ENCODE data around the gene SGTB. TPM values are rescaled to one million over a fixed set of nuclear protein-coding genes. Genes with fewer than 3 reads are reported as not detected.

The SGTB gene
- total and polyA plus RNA-seq, 2 of the 8 experiments (the other 6 are each of a cell fraction or from before 2014, with no cell fraction given) = 2.2 to 18.7 TPM

GRCh38 chr5:65682148-65682547, 39.8 kb downstream of the SGTB start:
- Histone ChIP-seq H3K9me3 (ENCODE audit: insufficient read depth in 2 of 2, low read depth in 1 of 2, low read length in 1 of 2) (no peaks in the 10 kb centered on the region), H2BK120ac (replicated peaks; ENCODE audit: low read depth, low read length) (no peak overlapping the region), H3K27ac (ENCODE audit: low read depth, low read length) (no peak overlapping the region), H4K91ac (replicated peaks; ENCODE audit: insufficient read length, low read length) (no peak overlapping the region), H3K9ac (replicated peaks in 1 of 4; ENCODE audit: extremely low read depth in 1 of 4, low read depth in 3 of 4, low read length in 3 of 4) (no peak overlapping the region), H3K18ac (ENCODE audit: extremely low read depth, low read length) (no peak overlapping the region), H3K27me3 (replicated peaks in 1 of 4; ENCODE audit: control insufficient read depth in 3 of 4, extremely low read depth in 1 of 4, insufficient read depth in 3 of 4, low read length in 3 of 4) (no peaks in the 10 kb centered on the region), H4K20me1 (replicated peaks in 1 of 2; ENCODE audit: control insufficient read depth in 1 of 2, insufficient read depth in 2 of 2, low read length in 2 of 2) (no peaks in the 10 kb centered on the region), H3K36me3 (ENCODE audit: control insufficient read depth in 2 of 4, insufficient read depth in 4 of 4, low read length in 3 of 4) (peaks cover 0 to 10% (median 3%) of the 10 kb centered on the region in 4 experiments; a peak in 3 of 8 replicates), H3K79me1 (ENCODE audit: low read depth, low read length) (no peaks in the 10 kb centered on the region), H4K8ac (ENCODE audit: extremely low read depth, insufficient read depth, low read length) (no peak overlapping the region), H2AK5ac (ENCODE audit: low read depth, low read length) (no peak overlapping the region), H3K79me2 (ENCODE audit: control insufficient read depth in 1 of 2, insufficient read depth in 2 of 2, low read length in 2 of 2) (no peaks in the 10 kb centered on the region; a peak in 1 of 4 replicates), H2AFZ (ENCODE audit: low read length) (no peak overlapping the region), H3K23me2 (ENCODE audit: low read depth, low read length) (no peaks in the 10 kb centered on the region), H4K5ac (ENCODE audit: insufficient read length, low read depth, low read length) (no peak overlapping the region), H2BK12ac (ENCODE audit: low read depth, low read length) (no peak overlapping the region), H3K23ac (ENCODE audit: insufficient read length) (no peak overlapping the region), H2BK15ac (ENCODE audit: low read length) (no peak overlapping the region), H3K4me2 (ENCODE audit: insufficient read depth in 1 of 2, low read depth in 2 of 2, low read length in 2 of 2) (no peak overlapping the region), H3K4me1 (replicated peaks in 1 of 4; ENCODE audit: control insufficient read depth in 3 of 4, insufficient read depth in 4 of 4, low read length in 3 of 4) (no peaks in the 10 kb centered on the region), H3K4me3 (ENCODE audit: extremely low read depth in 1 of 4, insufficient read depth in 2 of 4, low read depth in 3 of 4, low read length in 4 of 4) (no peak overlapping the region), H3K14ac (ENCODE audit: insufficient read length) (no peak overlapping the region), H3K56ac (replicated peaks; ENCODE audit: insufficient read length, low read depth, low read length) (no peak overlapping the region), H2BK20ac (ENCODE audit: low read length) (no peak overlapping the region), H3K4ac (replicated peaks; ENCODE audit: insufficient read length, low read depth, low read length) (no peak overlapping the region), H2BK5ac (ENCODE audit: low read depth, low read length) (no peak overlapping the region)
- no peak for DNase-seq (ENCODE audit: low read depth in 1 of 2, low spot score in 2 of 2)
- WGBS, 2 experiments (ENCODE audit: extremely low coverage in 1 of 2, insufficient coverage in 1 of 2, insufficient read length in 1 of 2, insufficient replicate concordance in 2 of 2, low coverage in 1 of 2, low lambda C conversion rate in 2 of 2, missing lambda C conversion rate in 1 of 2) = 91% methylated on average over 3 of the region's 3 CpGs; no CpG with 5 or more reads in 1 of the 2 experiments
- ChIA-PET CTCF (ENCODE audit: partially characterized antibody) (interaction anchor here (0.7 kb wide), 1 partner anchor 17 kb away, joined by 3 read pairs; no protein-coding TSS in a partner anchor), POLR2A (ENCODE audit: partially characterized antibody) (no interaction called here)
- no peak for FAIRE-seq
- TF ChIP-seq CBX8 (IDR thresholded peaks at IDR 0.05; ENCODE audit: borderline replicate concordance, low read depth, low read length) (no peak), MAFK (IDR thresholded peaks at IDR 0.05; ENCODE audit: low read depth, low read length) (no peak), CBX5 (IDR thresholded peaks at IDR 0.05; ENCODE audit: low read depth, low read length) (no peak), RNF2 (IDR thresholded peaks at IDR 0.05; ENCODE audit: borderline replicate concordance, low read depth, low read length, missing control alignments, poor library complexity, severe bottlenecking) (no peak)
